ENCODE data around the gene ARAP1.
A peak's percentile ranks its signal among the peaks of the same experiment; 100 is the strongest.

Gene ARAP1

GRCh38 chr11:72779495-72780128 lies 27.4 kb upstream of the ARAP1 start:
- no peak for DNase-seq (ENCODE audit: low read depth)

GRCh38 chr11:72778535-72779494 lies 26.6 kb upstream of the ARAP1 start:
- DNase-seq (ENCODE audit: low read depth): no peak

- DNase-seq (ENCODE audit: low read depth): no peak
Measured at GRCh38 chr11:72777755-72778278, 25.6 kb upstream of the ARAP1 start.

DNA sequence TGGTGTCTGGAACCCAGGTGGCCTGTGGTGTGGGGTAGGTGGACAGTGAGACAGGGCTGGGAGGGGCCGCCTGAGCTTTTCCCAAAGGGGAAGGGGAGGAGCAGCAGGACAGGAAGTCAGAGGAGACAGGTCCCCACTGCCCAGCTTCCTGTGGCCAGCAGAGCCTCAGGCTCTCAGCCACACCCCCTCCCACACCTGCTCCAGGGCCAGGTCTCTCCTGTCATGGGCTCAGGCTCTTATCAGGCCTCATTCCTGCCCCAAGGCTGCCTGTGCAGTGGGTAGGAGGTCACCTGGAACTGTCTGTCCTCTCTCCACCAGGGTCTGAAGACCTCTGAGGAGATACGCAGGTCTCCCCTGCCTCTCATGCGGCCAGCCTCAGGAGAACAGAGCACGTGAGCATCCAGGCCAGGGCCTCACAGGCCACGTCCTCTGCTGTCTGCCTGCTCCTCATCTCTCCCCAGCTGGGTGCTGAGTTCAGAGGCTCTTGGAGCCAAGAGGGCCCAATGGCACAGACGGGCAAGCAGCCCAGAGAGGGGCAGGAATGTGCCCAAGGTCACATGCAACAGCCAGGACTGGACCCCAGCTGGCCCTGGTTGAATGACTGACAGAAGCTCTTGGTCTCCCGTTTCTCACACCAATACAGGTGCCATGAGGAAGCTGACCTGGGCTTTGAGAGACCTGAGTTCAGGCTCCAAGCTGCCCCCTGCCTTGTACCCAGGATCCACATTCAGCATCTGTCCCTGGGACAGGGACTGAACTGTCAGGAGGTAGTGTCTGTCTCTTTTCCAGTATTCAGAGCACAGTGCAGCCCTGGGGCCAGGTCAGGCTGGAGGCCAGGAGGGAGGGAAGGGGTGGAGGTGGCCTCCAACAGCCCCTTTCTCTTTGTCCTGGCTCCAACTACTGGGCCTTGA lies 24.9 kb upstream of the ARAP1 start:
- no peak for DNase-seq (ENCODE audit: low read depth)

- DNase-seq (ENCODE audit: low read depth): no peak
Measured at GRCh38 chr11:72776117-72776843, 24.1 kb upstream of the ARAP1 start.

- no peak for DNase-seq (ENCODE audit: low read depth)
Measured at GRCh38 chr11:72775288-72776110, 23.3 kb upstream of the ARAP1 start.

DNA sequence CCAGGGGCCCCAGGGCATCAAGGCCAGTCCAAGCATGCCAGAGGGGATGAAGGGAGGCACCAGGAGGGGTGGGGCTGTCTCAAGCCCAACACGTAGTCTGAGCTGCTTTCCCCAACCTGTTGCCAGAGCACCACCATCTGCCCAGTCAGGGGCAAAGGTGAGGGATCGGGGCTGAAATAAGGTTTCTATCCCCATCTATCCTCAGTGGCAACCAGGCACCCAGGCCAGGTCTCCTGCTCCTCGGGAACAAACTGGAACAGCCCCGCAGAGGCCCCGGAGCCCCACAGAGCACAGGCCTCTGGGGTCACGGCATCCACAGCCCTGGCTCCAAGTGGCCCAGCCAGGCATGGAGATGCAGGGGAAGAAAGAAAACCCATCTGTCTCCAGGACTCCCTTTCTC lies 22.3 kb upstream of the ARAP1 start:
- no peak for DNase-seq (ENCODE audit: low read depth)

DNA sequence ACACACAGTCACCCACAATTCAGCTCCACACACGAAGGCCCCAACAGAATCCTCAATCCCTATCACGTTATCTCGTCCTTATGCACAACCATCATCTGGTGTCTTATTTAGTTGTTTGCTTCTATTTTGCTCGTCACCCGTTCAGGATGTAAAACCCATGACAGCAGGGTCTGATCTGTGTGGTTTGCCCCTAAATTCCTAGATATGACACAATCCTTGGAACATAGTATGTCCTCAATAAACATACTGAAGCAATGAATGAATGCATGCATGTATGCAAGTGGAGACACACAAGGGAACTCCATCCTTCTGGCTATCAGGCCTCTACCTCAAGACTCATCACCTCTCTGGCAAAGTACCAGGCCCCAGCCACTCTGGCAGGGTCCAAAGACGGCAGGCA lies 21.5 kb upstream of the ARAP1 start:
- no peak for DNase-seq (ENCODE audit: low read depth)

DNA sequence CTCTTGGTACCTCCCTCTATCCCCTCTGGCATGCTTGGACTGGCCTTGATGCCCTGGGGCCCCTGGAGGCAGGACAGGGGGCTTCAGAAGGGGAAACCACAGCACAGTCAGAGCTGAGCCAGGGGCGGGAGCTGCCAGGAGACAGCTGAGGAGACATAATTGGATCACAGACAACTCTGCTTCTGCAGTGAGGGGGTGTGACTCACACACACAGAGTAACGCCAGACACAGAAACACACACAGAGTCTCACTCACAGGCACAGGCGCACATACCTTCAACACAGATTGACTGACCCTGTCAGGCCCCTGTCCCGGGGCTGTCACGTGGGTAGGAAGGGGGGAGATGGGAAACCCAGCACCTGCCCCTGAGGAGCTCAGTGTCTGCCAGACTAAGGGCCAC lies 21.1 kb upstream of the ARAP1 start:
- peak; percentile 64 for DNase-seq (ENCODE audit: low read depth)

- DNase-seq (ENCODE audit: low read depth): no peak
Measured at GRCh38 chr11:72772059-72772458, 19.9 kb upstream of the ARAP1 start.

- DNase-seq (ENCODE audit: low read depth): no peak
Measured at GRCh38 chr11:72771507-72771906, 19.3 kb upstream of the ARAP1 start.

DNA sequence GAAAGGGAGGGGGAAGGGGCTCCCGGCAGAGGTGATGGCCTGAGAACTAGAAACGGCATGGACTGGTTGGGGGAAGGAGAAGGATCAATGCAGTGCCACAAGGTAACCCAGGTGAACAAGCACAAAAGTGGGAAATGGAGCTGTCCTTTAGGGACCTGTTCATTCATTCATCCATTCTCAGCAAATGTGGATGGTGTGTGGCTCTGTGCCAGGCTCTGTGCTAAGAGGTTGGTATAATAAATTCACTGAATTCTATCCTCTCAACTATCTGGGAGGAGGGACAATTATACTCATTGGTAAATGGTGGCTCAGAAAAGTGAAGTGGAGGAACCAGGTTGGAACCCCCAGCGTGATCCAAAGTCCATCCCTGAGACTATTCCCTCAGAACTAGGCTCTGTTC lies 18.6 kb upstream of the ARAP1 start:
- no peak for DNase-seq (ENCODE audit: low read depth)

DNA sequence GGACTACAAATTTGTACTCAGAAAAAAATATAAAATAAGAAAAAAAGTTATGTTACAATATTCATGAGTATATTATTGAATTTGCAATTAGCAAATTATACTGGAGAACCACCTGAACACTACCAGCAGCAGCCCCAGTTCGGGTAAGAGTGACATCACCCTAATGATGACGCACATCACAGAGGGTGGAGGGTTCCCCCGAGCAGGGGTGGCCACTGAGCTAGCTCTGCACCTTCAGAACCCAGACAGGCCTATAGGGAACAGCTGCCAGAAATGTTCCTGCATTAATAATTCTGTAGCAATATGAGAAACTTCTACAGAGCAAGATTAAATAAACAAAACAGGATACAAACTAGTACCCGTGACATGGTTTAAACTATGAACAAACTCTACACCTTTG lies 17.5 kb upstream of the ARAP1 start:
- DNase-seq (ENCODE audit: low read depth): no peak

DNA sequence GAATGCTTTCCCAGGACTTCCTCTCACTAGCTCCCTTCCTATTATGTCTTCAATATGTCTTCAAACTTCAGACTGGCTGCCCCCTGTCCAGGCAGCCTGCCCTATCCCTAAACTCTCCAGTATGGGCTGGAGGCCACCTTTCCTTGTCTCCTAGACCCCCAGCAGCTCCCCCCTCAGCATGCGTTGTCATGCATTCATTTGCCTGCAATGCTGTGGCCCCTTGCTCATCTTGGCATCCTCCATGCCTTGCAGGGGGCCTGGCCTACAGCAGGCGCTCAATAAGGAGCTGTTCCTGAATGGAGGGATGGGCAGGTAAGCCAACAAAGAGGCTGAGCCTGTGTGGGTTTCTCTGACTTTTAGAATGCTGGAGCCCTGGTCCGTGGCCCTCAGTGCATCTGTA lies 16.4 kb upstream of the ARAP1 start:
- DNase-seq (ENCODE audit: low read depth): no peak

- no peak for DNase-seq (ENCODE audit: low read depth)
Measured at GRCh38 chr11:72767203-72768062, 15.2 kb upstream of the ARAP1 start.

DNA sequence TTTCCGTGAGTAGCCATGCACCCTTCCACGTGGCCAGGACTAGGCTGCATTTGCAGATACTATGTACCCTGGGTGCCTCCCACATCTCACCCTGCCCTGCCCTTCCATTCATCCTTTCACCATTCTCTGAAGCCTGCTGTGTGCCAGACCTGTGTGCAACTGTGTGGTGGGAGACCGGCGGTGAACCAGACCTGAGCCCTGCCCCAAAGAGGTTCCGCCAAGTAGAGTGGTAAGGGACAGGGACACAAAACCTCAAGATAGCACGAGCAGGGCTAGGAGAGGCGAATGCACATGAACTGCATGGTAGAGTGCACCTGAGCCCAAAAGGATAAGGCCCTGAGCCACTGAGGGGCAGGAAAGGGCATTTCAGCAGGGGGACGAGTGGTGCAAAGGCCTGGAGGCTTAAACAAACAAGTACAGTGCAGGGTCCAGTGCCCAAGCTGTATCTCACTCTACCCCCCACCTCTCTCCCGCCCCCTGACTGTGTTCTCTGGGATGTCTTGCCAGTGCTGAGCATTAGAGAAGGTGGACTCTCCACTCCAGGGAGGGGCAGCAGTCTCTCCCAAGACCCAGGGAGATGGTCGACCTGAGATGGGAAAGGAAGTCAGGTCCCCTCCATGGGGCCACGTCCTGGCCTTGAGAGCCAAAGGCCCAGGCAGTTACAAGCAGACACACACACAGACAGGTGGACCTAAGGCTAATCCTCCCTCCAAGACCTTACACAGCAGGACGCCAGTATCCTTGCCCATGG lies 14.1 kb upstream of the ARAP1 start:
- DNase-seq (ENCODE audit: low read depth): no peak

- no peak for DNase-seq (ENCODE audit: low read depth)
Measured at GRCh38 chr11:72764503-72764902, 12.3 kb upstream of the ARAP1 start.

DNA sequence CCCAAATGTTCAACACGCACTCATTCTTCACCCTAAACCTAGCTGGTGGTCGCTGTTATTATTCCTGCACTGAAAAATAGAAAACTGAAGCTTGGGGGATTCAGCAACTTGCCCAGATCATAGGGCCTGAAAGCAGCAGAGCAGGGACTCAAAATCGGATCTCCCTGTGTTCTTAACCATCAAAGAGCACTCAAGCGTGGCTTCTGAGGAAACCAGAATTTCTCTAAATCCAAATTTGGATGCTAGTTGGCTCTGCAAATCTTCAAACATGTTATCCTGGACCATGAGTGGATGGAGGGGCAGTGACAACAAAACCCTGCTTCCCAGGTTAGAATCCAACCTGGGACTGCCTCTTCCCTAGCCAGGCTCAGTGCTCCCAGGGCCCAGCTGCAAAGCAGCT lies 11.6 kb upstream of the ARAP1 start:
- no peak for DNase-seq (ENCODE audit: low read depth)
